OCI-LY7 (cell line): ENCODE data around the gene IQGAP1. TPM values are rescaled to one million over a fixed set of nuclear protein-coding genes. Genes with fewer than 3 reads are reported as not detected.

Experiments used
- BruUV-seq: library from RNA; stranded (reverse); fragments of 400-500 nt; replicated peaks from 2 replicates; lab custom pipeline; 2021; lab: Mats Ljungman, UMichigan
- CTCF ChIA-PET: fragments of 300-600 bp; sonication (Branson Sonifier 250); formaldehyde crosslinking; loops from one replicate; lab custom pipeline; 2022; ENCODE audit warnings: antibody characterized with exemption; ENCODE audit not compliant: unreplicated experiment; lab: Charles Lee
- POLR2A ChIA-PET: fragments of 300-600 bp; sonication (Branson Sonifier 250); formaldehyde crosslinking; loops from one replicate; lab custom pipeline; 2022; ENCODE audit warnings: antibody characterized with exemption; lab: Charles Lee
- DNase-seq: peaks from one replicate; pipeline ENCODE4 v3.0.0-alpha.2; 2015; ENCODE audit warnings: low spot score
- H2AFZ ChIP-seq: fragments of 200-600 bp; sonication (generic), shearing (Covaris generic); 2 replicates; pipeline ENCODE4 v1.6.1; 2014; ENCODE audit warnings: mild to moderate bottlenecking, antibody characterized with exemption, low read length, moderate library complexity
- H3K27ac ChIP-seq: fragments of 200-600 bp; sonication (generic); 2 replicates; pipeline ENCODE4 v1.5.1; 2014; ENCODE audit warnings: mixed run types, low read depth, mild to moderate bottlenecking, moderate library complexity, low read length, inconsistent platforms; ENCODE audit not compliant: poor library complexity, severe bottlenecking
- H3K36me3 ChIP-seq: fragments of 200-600 bp; sonication (generic); 2 replicates; pipeline ENCODE4 v1.6.1; 2014; ENCODE audit warnings: mild to moderate bottlenecking, antibody characterized with exemption, low read length, moderate library complexity, mixed read lengths; ENCODE audit not compliant: insufficient read depth
- H3K4me1 ChIP-seq: fragments of 200-600 bp; sonication (generic); 2 replicates; pipeline ENCODE4 v1.5.1; 2014; ENCODE audit warnings: mild to moderate bottlenecking, low read length; ENCODE audit not compliant: insufficient read depth, poor library complexity, severe bottlenecking
- H3K4me2 ChIP-seq: fragments of 200-600 bp; sonication (generic); 2 replicates; pipeline ENCODE4 v1.6.1; 2014; ENCODE audit warnings: mild to moderate bottlenecking, low read length
- H3K4me3 ChIP-seq: fragments of 200-600 bp; sonication (generic); 2 replicates; pipeline ENCODE4 v1.5.1; 2014; ENCODE audit warnings: mild to moderate bottlenecking, low read depth, low read length; ENCODE audit not compliant: poor library complexity, severe bottlenecking
- H3K79me2 ChIP-seq: fragments of 200-600 bp; sonication (generic); 2 replicates; pipeline ENCODE4 v1.6.1; 2016; ENCODE audit warnings: low read depth, mild to moderate bottlenecking, low read length, moderate library complexity, mixed read lengths; ENCODE audit not compliant: insufficient read depth
- H3K9me2 ChIP-seq: fragments of 200-600 bp; sonication (generic); 2 replicates; pipeline ENCODE4 v1.6.1; 2016; ENCODE audit warnings: mild to moderate bottlenecking, low read length, mixed read lengths; ENCODE audit not compliant: insufficient read depth
- H3K9me3 ChIP-seq: fragments of 200-600 bp; sonication (generic); 2 replicates; pipeline ENCODE4 v1.6.1; 2014; ENCODE audit warnings: mild to moderate bottlenecking, mixed run types, low read length, mixed read lengths
- H4K20me1 ChIP-seq: fragments of 200-600 bp; sonication (generic); 2 replicates; pipeline ENCODE4 v1.6.1; 2014; ENCODE audit warnings: mild to moderate bottlenecking, antibody characterized with exemption, low read length, moderate library complexity, mixed read lengths; ENCODE audit not compliant: insufficient read depth
- CTCF ChIP-seq: fragments of 200-600 bp; sonication (generic); conservative IDR thresholded peaks from 2 replicates; pipeline ENCODE4 v1.5.1; 2014; ENCODE audit warnings: mild to moderate bottlenecking, antibody characterized with exemption, low read length, moderate library complexity, mixed read lengths
- EZH2phosphoT487 ChIP-seq: fragments of 200-600 bp; sonication (generic); IDR thresholded peaks from 2 replicates; pipeline ENCODE4 v1.6.1; 2018; ENCODE audit warnings: low read depth, borderline replicate concordance, mild to moderate bottlenecking, mixed run types, antibody characterized with exemption, low read length, moderate library complexity, mixed read lengths
- intact Hi-C: fragments of 100-400 bp; cut with micrococcal nuclease; formaldehyde crosslinking; loops from one replicate; pipeline ENCODE4 v1.10.0; 2022; ENCODE audit not compliant: unreplicated experiment
- total RNA-seq, 2 experiments: library from RNA; depleted of rRNA in 1 of 2; stranded (reverse); fragments of >200 nt in 1 of 2; shearing (Covaris generic) in 1 of 2; gene quantifications; 2 replicates each; pipeline ENCODE4 v1.2.3, GENCODE V29; 2014 to 2022

The IQGAP1 gene
- total RNA-seq, 2 experiments from 2014 or later = 98.7 to 114 TPM

DNA sequence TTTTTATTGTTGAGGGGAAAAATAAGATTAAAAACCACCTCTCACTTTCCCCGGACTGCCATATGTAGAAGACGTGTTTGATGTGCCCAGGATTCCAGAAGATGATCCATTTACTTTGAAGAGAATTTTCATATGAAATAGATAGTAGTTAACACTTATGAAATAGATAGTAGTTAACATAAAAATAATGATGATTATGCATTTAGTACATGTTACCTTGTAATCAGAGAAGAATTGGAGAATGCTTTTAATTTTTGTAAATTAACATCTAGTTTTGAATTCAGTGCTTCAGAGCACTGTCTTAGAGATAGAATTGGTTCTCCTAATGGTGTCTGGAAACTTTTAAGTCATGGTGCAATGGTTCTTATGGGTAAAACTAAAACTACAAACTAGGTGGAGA lies 95.6 kb downstream of the IQGAP1 start:
- CTCF ChIA-PET = interaction anchor here (2.7 kb wide), 1 partner anchor 163 kb away, joined by 23 read pairs; no protein-coding TSS in a partner anchor
- BruUV-seq = no TSS peak
- Histone ChIP-seq H3K36me3 (peaks cover 77% of the 10 kb centered on the region), H3K4me2 (no peak overlapping the region), H3K27ac (no peak overlapping the region), H3K4me3 (no peak overlapping the region), H3K9me2 (no peaks in the 10 kb centered on the region), H3K9me3 (no peaks in the 10 kb centered on the region), H4K20me1 (no peaks in the 10 kb centered on the region), H2AFZ (no peak overlapping the region), H3K4me1 (peaks cover 14% of the 10 kb centered on the region), H3K79me2 (no peaks in the 10 kb centered on the region)
- no peak for TF ChIP-seq EZH2phosphoT487
- no peak for TF ChIP-seq CTCF
- intact Hi-C loops = loop anchor here (5.0 to 10.0 kb wide), 2 partner anchors 211 to 404 kb away; no protein-coding TSS in a partner anchor
- DNase-seq = no peak
- POLR2A ChIA-PET = no interaction called here

- Histone ChIP-seq H4K20me1 (no peaks in the 10 kb centered on the region), H3K9me3 (no peaks in the 10 kb centered on the region), H3K36me3 (peaks cover 85% of the 10 kb centered on the region), H2AFZ (no peak overlapping the region), H3K4me1 (no peaks in the 10 kb centered on the region), H3K4me2 (no peak overlapping the region), H3K79me2 (no peaks in the 10 kb centered on the region), H3K4me3 (no peak overlapping the region), H3K27ac (no peak overlapping the region), H3K9me2 (no peaks in the 10 kb centered on the region)
- CTCF ChIA-PET = no interaction called here
- no TSS peak for BruUV-seq
- TF ChIP-seq EZH2phosphoT487 (no peak), CTCF (no peak)
- intact Hi-C loops = loop anchor here (10.0 kb wide), 1 partner anchor 208 kb away; no protein-coding TSS in a partner anchor
- POLR2A ChIA-PET = interaction anchor here (0.7 kb wide), 1 partner anchor 158 kb away, joined by 4 read pairs; no protein-coding TSS in a partner anchor
- no peak for DNase-seq
Measured at GRCh38 chr15:90487186-90487585, 99.1 kb downstream of the IQGAP1 start.

GRCh38 chr15:90489514-90489913 lies 101.5 kb downstream of the IQGAP1 start:
- Histone ChIP-seq H3K4me3 (no peak overlapping the region), H4K20me1 (no peaks in the 10 kb centered on the region), H3K27ac (no peak overlapping the region), H3K4me1 (no peaks in the 10 kb centered on the region), H3K9me3 (no peaks in the 10 kb centered on the region), H3K36me3 (peaks cover 86% of the 10 kb centered on the region), H3K9me2 (no peaks in the 10 kb centered on the region), H3K4me2 (no peak overlapping the region), H2AFZ (no peak overlapping the region), H3K79me2 (no peaks in the 10 kb centered on the region)
- intact Hi-C loops = loop anchor here (10.0 kb wide), 1 partner anchor 205 kb away; no protein-coding TSS in a partner anchor
- TF ChIP-seq EZH2phosphoT487 (no peak), CTCF (no peak)
- POLR2A ChIA-PET = interaction anchor here (0.6 kb wide), 1 partner anchor 15 kb away, joined by 7 read pairs; no protein-coding TSS in a partner anchor
- CTCF ChIA-PET = no interaction called here
- no peak for DNase-seq
- no TSS peak for BruUV-seq
